GM21576 (cell line): Measurements from ENCODE around the gene PDZD4.

Experiments
- ATAC-seq: cut with Tn5 transposase; IDR thresholded peaks from one replicate; pipeline ENCODE4 v1.9.1; 2021; ENCODE audit warnings: mild to moderate bottlenecking, moderate library complexity; ENCODE audit not compliant: unreplicated experiment

The PDZD4 gene

GRCh38 chrX:153792368-153792767 is 38.0 kb downstream of the PDZD4 start:
- ATAC-seq: no peak

DNA sequence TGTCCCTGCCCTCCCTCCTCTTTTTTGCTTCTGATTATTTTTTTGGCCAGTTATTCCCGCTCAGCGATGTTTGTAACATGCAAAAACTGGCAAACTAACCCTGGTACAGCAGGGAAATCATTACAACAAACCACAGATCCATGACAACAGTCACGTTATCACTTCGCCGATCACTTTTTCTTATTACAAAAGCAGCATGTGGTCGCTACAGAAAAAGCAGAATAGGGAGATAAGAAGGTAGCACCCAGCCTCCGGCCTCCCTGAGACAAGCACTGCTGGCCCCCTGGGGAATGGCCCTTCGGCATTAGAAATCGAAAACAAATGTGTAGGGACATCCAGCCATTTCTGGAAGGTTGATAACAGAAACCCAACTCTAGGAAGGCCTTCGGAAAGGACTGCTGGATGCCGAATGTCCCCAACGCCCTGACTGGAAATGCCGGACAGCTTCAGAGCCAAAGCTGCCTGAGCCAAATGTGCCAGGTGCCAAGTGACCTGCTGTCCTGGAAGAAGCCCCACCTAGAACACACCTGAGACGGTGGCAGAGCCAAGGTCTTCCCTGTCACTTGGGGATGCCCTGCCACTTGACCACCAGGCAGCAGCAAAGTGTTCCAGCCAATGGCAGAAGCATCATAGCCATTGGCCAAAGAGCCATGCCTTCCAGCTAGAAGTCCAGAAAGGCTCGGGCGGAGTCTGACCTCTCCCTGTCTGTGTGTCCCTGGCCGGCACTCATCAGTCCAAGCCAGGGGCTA is 39.1 kb downstream of the PDZD4 start:
- ATAC-seq: no peak

DNA sequence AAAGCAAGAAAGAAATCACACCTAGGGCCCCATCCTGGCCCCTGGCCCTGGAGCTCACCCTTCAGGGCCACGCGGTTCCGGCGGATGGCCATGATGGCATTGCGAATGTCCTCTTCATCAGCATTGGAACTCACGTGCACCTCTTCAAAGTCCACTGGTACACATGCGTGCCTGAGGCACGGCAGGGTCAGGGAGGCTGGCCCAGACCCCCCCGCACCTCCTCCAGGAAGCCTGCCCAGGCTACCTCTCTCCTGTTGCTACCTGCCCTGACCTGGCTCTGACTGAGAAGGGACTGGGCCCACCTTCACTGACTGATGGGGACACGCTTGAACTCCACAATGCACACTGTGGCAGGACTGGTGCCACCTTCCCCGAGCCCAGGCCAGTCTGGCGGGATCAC is 40.7 kb downstream of the PDZD4 start:
- ATAC-seq: no peak

- no peak for ATAC-seq
Observed at GRCh38 chrX:153786669-153787068, 43.7 kb downstream of the PDZD4 start.

- ATAC-seq: no peak
Observed at GRCh38 chrX:153784325-153784967, 45.9 kb downstream of the PDZD4 start.

GRCh38 chrX:153783378-153784013 is 46.8 kb downstream of the PDZD4 start:
- no peak for ATAC-seq

DNA sequence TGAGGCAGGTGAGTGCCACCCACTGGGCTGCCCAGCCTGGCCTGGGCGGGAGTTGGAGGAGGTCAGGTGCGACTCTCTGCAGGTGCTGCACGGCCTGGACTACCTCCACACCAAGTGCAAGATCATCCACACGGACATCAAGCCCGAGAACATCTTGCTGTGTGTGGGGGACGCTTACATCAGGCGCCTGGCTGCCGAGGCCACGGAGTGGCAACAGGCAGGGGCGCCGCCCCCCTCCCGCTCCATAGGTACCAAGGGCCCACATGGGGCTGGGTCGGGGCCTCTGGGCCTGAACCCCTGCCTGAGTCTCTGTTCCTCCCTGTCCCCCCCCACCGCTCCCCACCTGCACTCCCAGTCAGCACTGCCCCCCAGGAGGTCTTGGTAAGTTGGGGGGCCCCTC is 47.5 kb downstream of the PDZD4 start:
- ATAC-seq: no peak

DNA sequence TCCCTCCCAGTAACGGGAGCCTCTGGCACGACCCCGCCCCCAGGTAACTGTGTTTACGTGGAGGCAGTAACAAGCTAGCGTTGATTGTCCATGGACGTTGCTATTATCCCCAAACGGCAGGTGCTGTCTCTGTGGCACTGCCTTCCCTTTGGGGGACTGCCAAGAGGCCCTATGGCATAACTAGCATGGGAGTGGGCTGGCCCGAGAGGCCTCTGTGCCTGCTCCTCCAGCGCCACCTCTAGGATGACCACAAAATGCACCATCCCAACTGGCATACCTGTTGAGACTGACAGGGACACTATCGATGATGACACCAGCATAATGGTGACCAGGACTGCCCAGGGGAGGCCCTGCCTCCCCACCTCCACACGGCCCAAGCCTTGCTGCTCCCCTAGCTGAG is 48.0 kb downstream of the PDZD4 start:
- ATAC-seq: no peak

GRCh38 chrX:153781428-153782047 is 48.8 kb downstream of the PDZD4 start:
- no peak for ATAC-seq

- ATAC-seq: no peak
Observed at GRCh38 chrX:153780678-153781427, 49.5 kb downstream of the PDZD4 start, which contains the start of gene SRPK3. Gene SRPK3 (plus strand): TSS chrX:153781041. CDS start chrX:153781087, 46 bp downstream.

DNA sequence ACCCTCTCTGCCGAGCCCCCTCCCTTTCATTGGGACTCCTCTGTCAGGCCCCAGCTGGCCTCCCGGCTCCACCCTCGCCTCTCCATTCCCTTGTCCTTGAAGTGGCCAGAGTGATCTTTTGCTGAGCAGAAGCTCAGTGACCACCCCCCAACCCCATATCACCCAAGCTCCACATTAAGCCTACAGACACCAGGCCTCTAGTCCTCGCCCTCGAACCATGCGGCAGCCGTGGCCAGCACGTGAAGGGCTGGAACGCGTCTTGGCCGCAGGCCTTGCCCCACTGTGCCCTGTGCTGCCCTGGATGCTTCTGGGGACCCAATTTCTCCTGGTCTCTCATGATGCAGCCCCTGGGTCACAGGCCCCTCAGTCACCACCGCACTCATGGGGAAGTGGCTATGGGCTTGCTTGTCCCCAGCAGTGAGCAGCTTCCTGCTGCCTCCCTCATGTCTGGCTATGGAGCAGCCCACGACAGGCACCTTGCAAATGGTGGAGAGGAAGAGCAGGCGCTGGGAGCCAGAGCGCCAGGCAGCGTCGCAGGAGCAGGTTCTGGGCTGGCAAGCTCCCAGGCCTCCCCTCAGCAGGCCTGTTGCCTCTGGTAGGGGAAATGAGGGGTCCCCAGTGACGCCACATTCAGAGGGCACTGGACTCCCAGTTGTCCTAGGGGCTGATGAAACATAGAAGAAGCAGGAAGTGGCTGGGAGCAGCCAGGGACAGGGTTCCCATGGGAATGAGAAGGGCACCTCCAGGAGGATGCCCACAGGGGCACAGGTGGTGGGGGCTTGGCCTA is 50.3 kb downstream of the PDZD4 start:
- ATAC-seq: no peak

DNA sequence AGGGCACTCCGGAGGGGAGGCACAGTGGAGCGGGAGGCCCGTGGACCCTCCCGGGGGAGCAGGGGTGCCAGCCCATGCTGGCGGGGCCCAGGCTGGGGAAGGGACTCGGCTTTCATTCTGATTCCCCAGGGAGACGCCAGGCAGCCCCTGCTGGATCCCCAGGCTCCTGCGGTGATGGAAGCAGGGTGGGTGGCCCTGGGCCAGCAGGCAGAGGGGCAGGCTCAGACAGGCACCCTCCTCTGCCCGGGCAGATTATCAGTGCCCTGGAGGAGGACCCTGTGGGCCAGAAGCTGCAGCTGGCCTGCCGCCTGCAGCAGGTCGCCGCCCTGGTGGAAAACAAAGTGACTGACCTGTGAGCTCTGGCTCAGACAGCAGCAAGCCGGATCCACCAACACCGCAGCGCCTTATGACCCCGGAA is 51.7 kb downstream of the PDZD4 start:
- no peak for ATAC-seq

GRCh38 chrX:153778181-153778580 is 52.2 kb downstream of the PDZD4 start:
- no peak for ATAC-seq

DNA sequence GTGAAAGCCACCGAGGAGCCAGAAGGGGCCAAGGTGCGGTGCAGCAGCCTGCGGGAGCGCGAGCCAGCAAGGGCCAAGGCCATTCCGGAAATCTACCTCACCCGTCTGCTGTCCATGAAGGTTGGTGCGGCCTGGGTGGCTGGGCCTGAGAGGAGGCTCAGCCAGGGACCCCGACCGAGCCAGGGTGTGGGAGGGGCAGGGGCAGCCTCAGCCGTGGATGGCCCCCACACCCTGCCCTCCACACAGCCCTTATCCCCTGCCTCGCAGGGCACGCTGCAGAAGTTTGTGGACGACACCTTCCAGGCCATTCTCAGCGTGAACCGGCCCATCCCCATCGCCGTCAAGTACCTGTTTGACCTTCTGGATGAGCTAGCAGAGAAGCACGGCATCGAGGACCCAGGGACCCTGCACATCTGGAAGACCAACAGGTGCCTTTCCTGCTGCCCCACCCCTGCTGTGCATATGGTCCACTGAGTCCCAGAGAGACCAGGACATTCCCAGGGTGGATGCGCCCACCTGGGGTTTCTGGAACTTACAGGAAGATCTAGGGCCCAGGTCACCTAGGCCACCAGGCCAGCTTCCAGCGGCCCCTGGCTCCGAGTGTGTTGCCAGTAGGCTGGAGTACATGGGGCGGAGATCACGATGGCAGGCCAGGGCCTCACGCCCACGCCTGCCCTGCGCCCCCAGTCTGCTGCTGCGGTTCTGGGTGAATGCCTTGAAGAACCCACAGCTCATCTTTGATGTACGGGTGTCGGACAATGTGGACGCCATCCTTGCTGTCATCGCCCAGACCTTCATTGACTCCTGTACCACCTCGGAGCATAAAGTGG is 52.9 kb downstream of the PDZD4 start:
- ATAC-seq: no peak

DNA sequence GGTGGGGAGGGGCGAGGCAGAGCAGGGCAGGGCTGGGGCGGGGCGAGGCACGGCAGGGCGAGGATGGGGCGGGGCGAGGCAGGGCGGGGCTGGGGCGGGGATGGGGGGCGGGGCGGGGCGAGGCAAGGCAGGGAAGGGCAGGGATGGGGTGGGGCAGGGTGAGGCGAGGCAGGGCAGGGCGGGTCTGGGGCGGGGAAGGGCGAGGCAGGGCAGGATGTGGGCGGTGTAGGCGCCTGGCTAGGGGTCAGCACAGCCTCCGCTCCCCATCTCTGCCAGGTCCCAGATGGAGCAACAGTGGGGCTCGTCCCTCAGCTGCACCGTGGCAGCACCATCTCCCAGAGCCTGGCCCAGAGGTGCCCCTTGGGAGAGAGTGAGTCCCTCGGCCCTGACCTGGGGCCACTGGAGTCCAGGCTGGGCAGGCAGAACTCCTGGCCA is 53.7 kb downstream of the PDZD4 start:
- no peak for ATAC-seq

- no peak for ATAC-seq
Observed at GRCh38 chrX:153776120-153776599, 54.2 kb downstream of the PDZD4 start.

DNA sequence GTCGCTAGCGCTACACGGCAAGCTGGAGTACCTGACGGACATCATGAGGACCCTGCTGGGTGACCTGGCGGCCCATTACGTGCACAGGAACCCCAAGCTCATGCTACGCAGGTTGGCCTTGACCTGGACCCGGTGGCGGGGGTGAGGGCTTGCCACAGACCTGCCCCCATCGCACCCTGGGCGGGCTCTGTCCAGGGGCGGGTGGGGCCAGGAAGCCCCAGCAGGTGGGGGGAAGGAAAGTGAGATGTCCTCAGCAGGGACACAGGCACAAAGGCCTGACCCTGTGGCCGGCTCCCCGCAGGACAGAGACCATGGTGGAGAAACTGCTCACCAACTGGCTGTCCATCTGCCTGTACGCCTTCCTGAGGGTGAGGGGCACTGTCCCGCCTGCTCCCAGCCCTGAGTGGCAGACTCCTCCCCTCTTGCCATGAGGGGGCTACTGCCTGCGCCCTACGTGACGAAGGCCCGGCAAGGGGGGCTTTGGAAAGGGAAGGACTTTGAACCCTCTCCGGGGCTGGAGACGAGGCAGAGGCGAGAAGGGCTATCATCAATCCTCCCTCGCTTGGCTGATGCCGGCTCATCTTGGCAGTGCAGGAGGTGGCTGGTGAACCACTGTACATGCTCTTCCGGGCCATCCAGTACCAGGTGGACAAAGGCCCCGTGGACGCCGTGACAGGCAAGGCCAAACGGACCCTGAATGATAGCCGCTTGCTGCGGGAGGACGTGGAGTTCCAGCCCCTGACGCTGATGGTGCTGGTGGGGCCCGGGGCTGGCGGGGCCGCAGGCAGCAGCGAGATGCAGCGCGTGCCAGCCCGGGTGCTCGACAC is 54.8 kb downstream of the PDZD4 start:
- ATAC-seq: no peak
